ENCODE data around the gene KLHDC1.

The KLHDC1 gene

GRCh38 chr14:49783394-49784014 lies 90.6 kb downstream of the KLHDC1 start:
- no peak for DNase-seq (ENCODE audit: low read depth)

- no peak for DNase-seq (ENCODE audit: low read depth)
Measured at GRCh38 chr14:49786315-49786714, 93.4 kb downstream of the KLHDC1 start.

GRCh38 chr14:49792618-49793017 lies 99.7 kb downstream of the KLHDC1 start:
- DNase-seq (ENCODE audit: low read depth): no peak

- no peak for DNase-seq (ENCODE audit: low read depth)
Measured at GRCh38 chr14:49796025-49796424, 103.1 kb downstream of the KLHDC1 start.
